Sigmoid colon (tissue), 7 donors: ENCODE measurements around the gene UGT1A1. TPM values are rescaled to one million over a fixed set of nuclear protein-coding genes. Genes with fewer than 3 reads are reported as not detected.

ENCODE experiments used
- DNase-seq: peaks from one replicate; pipeline ENCODE4 v3.0.0-alpha.2; 2019
- H3K27ac ChIP-seq, 4 donors: fragments of 200-600 bp; sonication (generic); one replicate each; pipeline ENCODE4 v1.5.1; 2016 to 2019; ENCODE audit warnings: mild to moderate bottlenecking in 1 of 4
- H3K27me3 ChIP-seq, 3 donors: fragments of 200-600 bp; sonication (generic); one replicate each; pipeline ENCODE4 v1.5.1; 2019; ENCODE audit warnings: mild to moderate bottlenecking in 1 of 3
- H3K36me3 ChIP-seq, 4 donors: fragments of 200-600 bp; sonication (generic); one replicate each; pipeline ENCODE4 v1.5.1; 2016 to 2019
- H3K4me1 ChIP-seq, 4 donors: fragments of 200-600 bp; sonication (generic); one replicate each; pipeline ENCODE4 v1.5.1; 2017 to 2019
- H3K4me3 ChIP-seq, 4 donors: fragments of 200-600 bp; sonication (generic); one replicate each; pipeline ENCODE4 v1.5.1; 2017 to 2019; ENCODE audit warnings: mild to moderate bottlenecking in 2 of 4, moderate library complexity in 1 of 4
- H3K9me3 ChIP-seq, 4 donors: fragments of 200-600 bp in 3 of 4; sonication (generic) in 3 of 4; one replicate each; pipeline versions ENCODE4 v1.5.1 to v1.6.1; 2013 to 2019
- EP300 ChIP-seq, 4 donors: sonication (generic); formaldehyde crosslinking; IDR thresholded peaks; one replicate each; pipeline ENCODE4 v1.6.1; 2017; ENCODE audit warnings: antibody characterized with exemption in 4 of 4
- POLR2A ChIP-seq, 2 donors: fragments of 450-650 bp; IDR thresholded peaks; one replicate each; pipeline ENCODE4 v1.6.1; 2016; ENCODE audit warnings: antibody characterized with exemption in 2 of 2, mild to moderate bottlenecking in 2 of 2, moderate library complexity in 2 of 2
- POLR2AphosphoS5 ChIP-seq, 4 donors: sonication (generic); formaldehyde crosslinking; IDR thresholded peaks; one replicate each; pipeline ENCODE4 v1.6.1; 2017; ENCODE audit warnings: antibody characterized with exemption in 4 of 4
- WGBS, 2 donors: extraction: QIAGEN DNeasy Blood & Tissue Kit; methylation state at CpG; one replicate each; pipeline ENCODE4 v1.1.7; 2013; 5-methylcytosine and 5-hydroxymethylcytosine counted together
- intact Hi-C: fragments of 100-400 bp; cut with DNase I; formaldehyde crosslinking; loops from one replicate; pipeline ENCODE4 v1.15.1; 2023
- polyA plus RNA-seq, 3 donors: library from polyadenylated mRNA; stranded (reverse); fragments of 200-250 nt; gene quantifications; one replicate each; pipeline ENCODE4 v1.2.3, GENCODE V29; 2013
- total RNA-seq, 4 donors: library from RNA; depleted of rRNA; stranded (reverse); fragments of >200 nt; gene quantifications; one replicate each; pipeline ENCODE4 v1.1.0, GENCODE V29; 2016
- TF ChIP-seq, protein P1 (sequence below), 4 experiments: fragments of 450-650 bp in 3 of 4; fragments of 200-600 bp in 1 of 4; IDR thresholded peaks; one replicate each; pipeline ENCODE4 v1.5.1; 2016 to 2019; ENCODE audit warnings: antibody characterized with exemption in 4 of 4, mild to moderate bottlenecking in 3 of 4, moderate library complexity in 2 of 4
- donor health status: healthy with polysubstance abuse.
- donor health status: Bipolar disorder and iron deficiency.
- donor health status: healthy.

Gene UGT1A1
- total and polyA plus RNA-seq, 7 donors: 0.74 to 2.8 (median 1.8) TPM; not detected in 4

DNA sequence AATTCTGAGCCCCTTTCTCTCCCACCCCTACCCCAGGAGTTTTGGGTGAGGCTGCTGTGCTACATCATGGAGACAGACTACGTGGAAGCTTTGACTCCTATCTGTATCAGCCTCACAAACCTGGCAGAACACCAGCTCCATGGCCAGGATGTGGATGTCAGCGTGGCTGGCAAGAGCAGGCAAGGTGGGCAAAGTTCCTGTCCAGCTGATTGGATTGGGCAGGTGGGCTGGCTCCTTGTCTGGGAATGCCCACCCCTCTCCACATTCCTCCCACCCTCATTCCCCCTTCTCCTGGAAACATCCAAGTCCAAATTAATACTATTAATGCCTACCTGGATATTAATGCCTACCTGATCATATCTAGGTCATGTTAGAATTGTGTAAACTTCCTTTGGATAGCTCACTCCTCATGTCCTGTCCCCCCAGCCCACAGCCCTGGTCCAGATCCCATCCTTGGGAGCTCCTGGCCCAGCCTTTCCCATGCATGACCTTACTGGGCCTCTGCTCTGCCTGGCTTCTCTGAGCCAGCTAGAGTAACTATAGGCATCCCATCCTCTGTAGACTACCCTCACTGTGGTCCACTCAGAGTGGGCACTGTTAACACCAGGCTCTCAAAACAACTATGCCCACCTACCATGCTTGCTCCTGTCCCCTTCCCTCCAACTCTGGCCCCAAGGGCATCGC is 42.2 kb downstream of the UGT1A1 start:
- no peak overlapping the region for H3K4me3 ChIP-seq
- WGBS, 2 donors: 78 to 82% methylated on average over 3 of the region's 3 CpGs
- H3K4me1 ChIP-seq: no peaks in the 10 kb centered on the region
- H3K27ac ChIP-seq: no peak overlapping the region
- no peaks in the 10 kb centered on the region for H3K36me3 ChIP-seq
- no peaks in the 10 kb centered on the region for H3K9me3 ChIP-seq
- TF ChIP-seq EP300 (IDR thresholded peaks at IDR 0.05) (no peak), POLR2AphosphoS5 (IDR thresholded peaks at IDR 0.05) (no peak), POLR2A (IDR thresholded peaks at IDR 0.05) (no peak)
- TF ChIP-seq, protein P1, sequence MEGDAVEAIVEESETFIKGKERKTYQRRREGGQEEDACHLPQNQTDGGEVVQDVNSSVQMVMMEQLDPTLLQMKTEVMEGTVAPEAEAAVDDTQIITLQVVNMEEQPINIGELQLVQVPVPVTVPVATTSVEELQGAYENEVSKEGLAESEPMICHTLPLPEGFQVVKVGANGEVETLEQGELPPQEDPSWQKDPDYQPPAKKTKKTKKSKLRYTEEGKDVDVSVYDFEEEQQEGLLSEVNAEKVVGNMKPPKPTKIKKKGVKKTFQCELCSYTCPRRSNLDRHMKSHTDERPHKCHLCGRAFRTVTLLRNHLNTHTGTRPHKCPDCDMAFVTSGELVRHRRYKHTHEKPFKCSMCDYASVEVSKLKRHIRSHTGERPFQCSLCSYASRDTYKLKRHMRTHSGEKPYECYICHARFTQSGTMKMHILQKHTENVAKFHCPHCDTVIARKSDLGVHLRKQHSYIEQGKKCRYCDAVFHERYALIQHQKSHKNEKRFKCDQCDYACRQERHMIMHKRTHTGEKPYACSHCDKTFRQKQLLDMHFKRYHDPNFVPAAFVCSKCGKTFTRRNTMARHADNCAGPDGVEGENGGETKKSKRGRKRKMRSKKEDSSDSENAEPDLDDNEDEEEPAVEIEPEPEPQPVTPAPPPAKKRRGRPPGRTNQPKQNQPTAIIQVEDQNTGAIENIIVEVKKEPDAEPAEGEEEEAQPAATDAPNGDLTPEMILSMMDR (IDR thresholded peaks at IDR 0.05): no peak
- DNase-seq: no peak
- no peaks in the 10 kb centered on the region for H3K27me3 ChIP-seq
- intact Hi-C loops: no loop called here

- H3K4me3 ChIP-seq: no peak overlapping the region
- DNase-seq: no peak
- no peaks in the 10 kb centered on the region for H3K36me3 ChIP-seq
- no peaks in the 10 kb centered on the region for H3K9me3 ChIP-seq
- WGBS, 2 donors: 71 to 76% methylated on average over 2 of the region's 2 CpGs
- TF ChIP-seq POLR2AphosphoS5 (IDR thresholded peaks at IDR 0.05): no peak
- no peaks in the 10 kb centered on the region for H3K27me3 ChIP-seq
- no peaks in the 10 kb centered on the region for H3K4me1 ChIP-seq
- H3K27ac ChIP-seq: no peak overlapping the region
- intact Hi-C loops: no loop called here
Observed at GRCh38 chr2:233803292-233803911, 43.3 kb downstream of the UGT1A1 start.

DNA sequence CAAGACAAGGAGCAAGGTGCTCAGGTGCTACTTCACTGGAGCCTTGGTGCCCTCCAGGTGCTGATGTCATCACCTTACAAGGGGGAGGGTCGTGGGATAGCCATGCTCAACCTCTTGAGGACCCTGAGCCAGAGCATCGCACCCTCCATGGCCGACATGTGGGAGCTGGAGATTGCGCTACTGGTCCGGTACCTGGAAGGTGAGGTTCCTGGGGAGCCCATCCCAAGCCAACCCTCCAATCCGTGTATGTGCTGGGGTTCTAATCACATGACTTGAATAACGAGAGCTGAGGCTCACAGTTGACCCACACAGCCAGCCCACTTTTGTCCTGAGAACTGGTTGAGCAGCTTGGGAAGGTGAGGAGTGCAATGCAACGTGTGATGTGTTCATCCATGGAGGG is 43.9 kb downstream of the UGT1A1 start:
- Histone ChIP-seq H3K4me1 (no peaks in the 10 kb centered on the region), H3K27ac (no peak overlapping the region), H3K27me3 (peaks cover 0 to 5% (median 0%) of the 10 kb centered on the region in 3 donors), H3K4me3 (no peak overlapping the region), H3K36me3 (no peaks in the 10 kb centered on the region), H3K9me3 (no peaks in the 10 kb centered on the region)
- intact Hi-C loops: no loop called here
- WGBS, 2 donors: 66 to 75% methylated on average over 8 of the region's 8 CpGs
- TF ChIP-seq, protein P1 (IDR thresholded peaks at IDR 0.05): no peak
- no peak for TF ChIP-seq POLR2AphosphoS5 (IDR thresholded peaks at IDR 0.05)
- no peak for TF ChIP-seq POLR2A (IDR thresholded peaks at IDR 0.05)
- no peak for TF ChIP-seq EP300 (IDR thresholded peaks at IDR 0.05)
- DNase-seq: peak; percentile 43

GRCh38 chr2:233807215-233807865 is 47.3 kb downstream of the UGT1A1 start:
- H3K4me3 ChIP-seq: no peak overlapping the region
- no peaks in the 10 kb centered on the region for H3K36me3 ChIP-seq
- intact Hi-C loops: no loop called here
- no peaks in the 10 kb centered on the region for H3K9me3 ChIP-seq
- DNase-seq: peak; percentile 46
- no peak overlapping the region for H3K27ac ChIP-seq
- TF ChIP-seq POLR2AphosphoS5 (IDR thresholded peaks at IDR 0.05) (no peak), EP300 (IDR thresholded peaks at IDR 0.05) (no peak), POLR2A (IDR thresholded peaks at IDR 0.05) (no peak)
- TF ChIP-seq, protein P1 (IDR thresholded peaks at IDR 0.05): no peak
- WGBS, 2 donors: 74 to 80% methylated on average over 12 of the region's 12 CpGs
- H3K27me3 ChIP-seq: peaks cover 0 to 5% (median 0%) of the 10 kb centered on the region in 3 donors
- no peaks in the 10 kb centered on the region for H3K4me1 ChIP-seq
